Embryonic facial prominence (tissue), 1 donor: ENCODE measurements around the gene BMPR1B.
"Not testable (repeated sequence)": the region's sequence is repeated elsewhere in the genome, so short reads cannot be mapped to it uniquely, and the experiment has no call there.

Source experiments
- DNase-seq: peaks from one replicate; pipeline ENCODE4 v3.0.0-alpha.2; 2016; ENCODE audit errors: extremely low spot score

The BMPR1B gene

GRCh38 chr4:94833394-94833793, 75.6 kb downstream of the BMPR1B start:
- DNase-seq: no peak

- no peak for DNase-seq
Measured at GRCh38 chr4:94834501-94834900, 76.7 kb downstream of the BMPR1B start.

- not testable (repeated sequence) for DNase-seq
Measured at GRCh38 chr4:94841166-94841863, 83.6 kb downstream of the BMPR1B start.

GRCh38 chr4:94841864-94842221, 84.1 kb downstream of the BMPR1B start:
- DNase-seq: no peak

GRCh38 chr4:94843216-94843615, 85.5 kb downstream of the BMPR1B start:
- no peak for DNase-seq

- DNase-seq: no peak
Measured at GRCh38 chr4:94848326-94848725, 90.6 kb downstream of the BMPR1B start.

- DNase-seq: no peak
Measured at GRCh38 chr4:94849901-94850300, 92.1 kb downstream of the BMPR1B start.

GRCh38 chr4:94852616-94853015, 94.9 kb downstream of the BMPR1B start:
- peak; percentile 64 for DNase-seq

- no peak for DNase-seq
Measured at GRCh38 chr4:94856030-94856429, 98.3 kb downstream of the BMPR1B start.

GRCh38 chr4:94870146-94870545, 112.4 kb downstream of the BMPR1B start:
- no peak for DNase-seq

GRCh38 chr4:94871644-94872305, 114.0 kb downstream of the BMPR1B start:
- no peak for DNase-seq

GRCh38 chr4:94877973-94878372, 120.2 kb downstream of the BMPR1B start:
- DNase-seq: no peak

- DNase-seq: no peak
Measured at GRCh38 chr4:94880956-94881355, 123.2 kb downstream of the BMPR1B start.

GRCh38 chr4:94882756-94883155, 125.0 kb downstream of the BMPR1B start:
- no peak for DNase-seq

- no peak for DNase-seq
Measured at GRCh38 chr4:94887027-94887426, 129.3 kb downstream of the BMPR1B start.

- no peak for DNase-seq
Measured at GRCh38 chr4:94889523-94889922, 131.8 kb downstream of the BMPR1B start.

- no peak for DNase-seq
Measured at GRCh38 chr4:94889946-94890345, 132.2 kb downstream of the BMPR1B start.

GRCh38 chr4:94890579-94890978, 132.8 kb downstream of the BMPR1B start:
- no peak for DNase-seq

GRCh38 chr4:94892051-94892450, 134.3 kb downstream of the BMPR1B start:
- no peak for DNase-seq

- no peak for DNase-seq
Measured at GRCh38 chr4:94895081-94895480, 137.3 kb downstream of the BMPR1B start.

- DNase-seq: no peak
Measured at GRCh38 chr4:94897023-94897422, 139.3 kb downstream of the BMPR1B start.

GRCh38 chr4:94905511-94905910, 147.8 kb downstream of the BMPR1B start:
- DNase-seq: no peak

GRCh38 chr4:94909645-94910044, 151.9 kb downstream of the BMPR1B start:
- no peak for DNase-seq

GRCh38 chr4:94911106-94911505, 153.4 kb downstream of the BMPR1B start:
- DNase-seq: no peak
